Measurements from ENCODE around the gene LIMA1.

- TF ChIP-seq ARNT (IDR thresholded peaks at IDR 0.05), result no peak
- no peak for TF ChIP-seq HDGF (IDR thresholded peaks at IDR 0.05; ENCODE audit: borderline replicate concordance)
- TF ChIP-seq FOXM1 (IDR thresholded peaks at IDR 0.05; ENCODE audit: borderline replicate concordance), result no peak
- TF ChIP-seq, protein P1, sequence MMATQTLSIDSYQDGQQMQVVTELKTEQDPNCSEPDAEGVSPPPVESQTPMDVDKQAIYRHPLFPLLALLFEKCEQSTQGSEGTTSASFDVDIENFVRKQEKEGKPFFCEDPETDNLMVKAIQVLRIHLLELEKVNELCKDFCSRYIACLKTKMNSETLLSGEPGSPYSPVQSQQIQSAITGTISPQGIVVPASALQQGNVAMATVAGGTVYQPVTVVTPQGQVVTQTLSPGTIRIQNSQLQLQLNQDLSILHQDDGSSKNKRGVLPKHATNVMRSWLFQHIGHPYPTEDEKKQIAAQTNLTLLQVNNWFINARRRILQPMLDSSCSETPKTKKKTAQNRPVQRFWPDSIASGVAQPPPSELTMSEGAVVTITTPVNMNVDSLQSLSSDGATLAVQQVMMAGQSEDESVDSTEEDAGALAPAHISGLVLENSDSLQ (IDR thresholded peaks at IDR 0.05), result no peak
- no peak for TF ChIP-seq NFRKB (IDR thresholded peaks at IDR 0.05)
- TF ChIP-seq SUZ12 (IDR thresholded peaks at IDR 0.05), result no peak
- TF ChIP-seq ZNF384 (IDR thresholded peaks at IDR 0.05), result no peak
- no peak for TF ChIP-seq LEF1 (IDR thresholded peaks at IDR 0.05; ENCODE audit: borderline replicate concordance)
- no peak for TF ChIP-seq CTBP1 (IDR thresholded peaks at IDR 0.05; ENCODE audit: borderline replicate concordance)
- no peak for TF ChIP-seq FOXK2 (IDR thresholded peaks at IDR 0.05)
- TF ChIP-seq BHLHE40 (IDR thresholded peaks at IDR 0.05; ENCODE audit: borderline replicate concordance), result no peak
- TF ChIP-seq SP1 (IDR thresholded peaks at IDR 0.05), result no peak
- TF ChIP-seq ELF4 (IDR thresholded peaks at IDR 0.05), result no peak
These were observed 107.6 kb downstream of the LIMA1 start for GRCh38 chr12:50175716-50176026.

Measured in HEK293T (cell line).